ENCODE data around the gene COL27A1.
"Not testable (repeated sequence)": the region's sequence is repeated elsewhere in the genome, so short reads cannot be mapped to it uniquely, and the experiment has no call there.

Gene COL27A1

GRCh38 chr9:114190563-114190905, 35.2 kb downstream of the COL27A1 start:
- TF ChIP-seq CTCF (IDR thresholded peaks at IDR 0.05; ENCODE audit: low read depth, low read length) = no peak

GRCh38 chr9:114191402-114191801, 36.1 kb downstream of the COL27A1 start:
- H3K4me3 ChIP-seq (ENCODE audit: low read depth, low read length) = not testable (repeated sequence)

More at GRCh38 chr9:114190563-114190905, 35.2 kb downstream of the COL27A1 start:
- H3K4me3 ChIP-seq (ENCODE audit: low read depth, low read length) = no peak overlapping the region

- no peak overlapping the region for H3K4me3 ChIP-seq (ENCODE audit: low read depth, low read length)
- TF ChIP-seq CTCF (IDR thresholded peaks at IDR 0.05; ENCODE audit: low read depth, low read length) = no peak
These were observed 37.2 kb downstream of the COL27A1 start for GRCh38 chr9:114192539-114192938.

GRCh38 chr9:114193090-114193489, 37.8 kb downstream of the COL27A1 start:
- TF ChIP-seq CTCF (IDR thresholded peaks at IDR 0.05; ENCODE audit: low read depth, low read length) = no peak
- no peak overlapping the region for H3K4me3 ChIP-seq (ENCODE audit: low read depth, low read length)

- no peak for TF ChIP-seq CTCF (IDR thresholded peaks at IDR 0.05; ENCODE audit: low read depth, low read length)
- no peak overlapping the region for H3K4me3 ChIP-seq (ENCODE audit: low read depth, low read length)
These were observed 40.8 kb downstream of the COL27A1 start for GRCh38 chr9:114196117-114196516.

GRCh38 chr9:114196979-114197622, 41.8 kb downstream of the COL27A1 start:
- H3K4me3 ChIP-seq (ENCODE audit: low read depth, low read length) = no peak overlapping the region

GRCh38 chr9:114198249-114199040, 43.1 kb downstream of the COL27A1 start:
- no peak overlapping the region for H3K4me3 ChIP-seq (ENCODE audit: low read depth, low read length)
- no peak for TF ChIP-seq CTCF (IDR thresholded peaks at IDR 0.05; ENCODE audit: low read depth, low read length)

More at GRCh38 chr9:114196979-114197622, 41.8 kb downstream of the COL27A1 start:
- TF ChIP-seq CTCF (IDR thresholded peaks at IDR 0.05; ENCODE audit: low read depth, low read length) = no peak

All from WI38 (cell line).